Measurements from ENCODE around the gene JAK1. TPM values are rescaled to one million over a fixed set of nuclear protein-coding genes. Genes with fewer than 3 reads are reported as not detected.

JAK1 gene
- total RNA-seq, 1 experiment from 2014 or later, result 138 TPM

- ATAC-seq (no peak), DNase-seq (ENCODE audit: low read depth, low spot score) (no peak)
- in situ Hi-C loops (cut with HindIII; ENCODE audit: low pct_unique_long_range_greater_than_20kb, low sequenced_read_pairs), result no loop called here
- Histone ChIP-seq H3K4me3 (ENCODE audit: low read depth in 2 of 2, low read length in 2 of 2) (no peak overlapping the region), H3K27ac (ENCODE audit: low read length) (peak overlapping the region; percentile 73; the same call in 1 of the 2 replicates), H3K4me1 (ENCODE audit: control insufficient read depth, insufficient read depth, low read length) (peaks cover 40% of the 10 kb centered on the region), H3K36me3 (ENCODE audit: control insufficient read depth, insufficient read depth, low read length) (no peaks in the 10 kb centered on the region), H3K27me3 (ENCODE audit: control insufficient read depth, insufficient read depth, low read length) (no peaks in the 10 kb centered on the region), H3K9me3 (ENCODE audit: control insufficient read depth, insufficient read depth, low read depth, low read length) (no peaks in the 10 kb centered on the region)
- TF ChIP-seq POLR2AphosphoS5 (IDR thresholded peaks at IDR 0.05; ENCODE audit: low read depth, low read length) (no peak), REST (IDR thresholded peaks at IDR 0.05; ENCODE audit: insufficient read depth in 1 of 2, low read depth in 2 of 2, low read length in 1 of 2) (no peak), SIN3A (IDR thresholded peaks at IDR 0.05; ENCODE audit: borderline replicate concordance, insufficient read depth, low read depth, low read length) (no peak), CTCF (IDR thresholded peaks at IDR 0.05) (no peak), TCF7L2 (IDR thresholded peaks at IDR 0.05; ENCODE audit: low read depth, low read length) (no peak)
- ChIA-PET CTCF (no interaction called here), POLR2A (interaction anchor here (0.7 kb wide), 1 partner anchor 55 kb away, joined by 5 read pairs; no protein-coding TSS in a partner anchor)
- no TSS peak for BruUV-seq (replicated peaks)
- intact Hi-C loops (cut with micrococcal nuclease; ENCODE audit: unreplicated experiment), result no loop called here
Observed at GRCh38 chr1:64948216-64948615, 18.1 kb downstream of the JAK1 start.

GRCh38 chr1:64946916-64947315, 19.4 kb downstream of the JAK1 start:
- H3K27ac ChIP-seq (ENCODE audit: low read length), result no peak overlapping the region; the same call in 1 of the 2 replicates
- TF ChIP-seq SIN3A (IDR thresholded peaks at IDR 0.05; ENCODE audit: borderline replicate concordance, insufficient read depth, low read depth, low read length) (no peak), TCF7L2 (IDR thresholded peaks at IDR 0.05; ENCODE audit: low read depth, low read length) (no peak), POLR2AphosphoS5 (IDR thresholded peaks at IDR 0.05; ENCODE audit: low read depth, low read length) (no peak), REST (IDR thresholded peaks at IDR 0.05; ENCODE audit: insufficient read depth in 1 of 2, low read depth in 2 of 2, low read length in 1 of 2) (no peak), CTCF (IDR thresholded peaks at IDR 0.05) (no peak)
- DNase-seq (ENCODE audit: low read depth, low spot score) (no peak), ATAC-seq (no peak)
- intact Hi-C loops (cut with micrococcal nuclease; ENCODE audit: unreplicated experiment), result no loop called here
- no peak overlapping the region for H3K4me3 ChIP-seq (ENCODE audit: low read depth in 2 of 2, low read length in 2 of 2)
- peaks cover 30% of the 10 kb centered on the region for H3K4me1 ChIP-seq (ENCODE audit: control insufficient read depth, insufficient read depth, low read length)
- H3K36me3 ChIP-seq (ENCODE audit: control insufficient read depth, insufficient read depth, low read length), result no peaks in the 10 kb centered on the region
- no TSS peak for BruUV-seq (replicated peaks)
- in situ Hi-C loops (cut with HindIII; ENCODE audit: low pct_unique_long_range_greater_than_20kb, low sequenced_read_pairs), result no loop called here
- CTCF ChIA-PET, result no interaction called here
- H3K9me3 ChIP-seq (ENCODE audit: control insufficient read depth, insufficient read depth, low read depth, low read length), result no peaks in the 10 kb centered on the region
- POLR2A ChIA-PET, result interaction anchor here (0.6 kb wide), 1 partner anchor 20 kb away, joined by 5 read pairs; no protein-coding TSS in a partner anchor
- no peaks in the 10 kb centered on the region for H3K27me3 ChIP-seq (ENCODE audit: control insufficient read depth, insufficient read depth, low read length)

All from Panc1 (cell line).